NCI-H2029 treated with DMSO at 0.1 percent for 48 hours (cell line): ENCODE results near the gene VBP1.
A peak's percentile ranks its signal among the peaks of the same experiment; 100 is the strongest.
"Not testable (repeated sequence)": the region's sequence is repeated elsewhere in the genome, so short reads cannot be mapped to it uniquely, and the experiment has no call there.

Experiments
- DNase-seq: peaks from one replicate; lab custom pipeline; 2025; lab: John Stamatoyannopoulos, UW

VBP1 gene, protein sequence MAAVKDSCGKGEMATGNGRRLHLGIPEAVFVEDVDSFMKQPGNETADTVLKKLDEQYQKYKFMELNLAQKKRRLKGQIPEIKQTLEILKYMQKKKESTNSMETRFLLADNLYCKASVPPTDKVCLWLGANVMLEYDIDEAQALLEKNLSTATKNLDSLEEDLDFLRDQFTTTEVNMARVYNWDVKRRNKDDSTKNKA

DNA sequence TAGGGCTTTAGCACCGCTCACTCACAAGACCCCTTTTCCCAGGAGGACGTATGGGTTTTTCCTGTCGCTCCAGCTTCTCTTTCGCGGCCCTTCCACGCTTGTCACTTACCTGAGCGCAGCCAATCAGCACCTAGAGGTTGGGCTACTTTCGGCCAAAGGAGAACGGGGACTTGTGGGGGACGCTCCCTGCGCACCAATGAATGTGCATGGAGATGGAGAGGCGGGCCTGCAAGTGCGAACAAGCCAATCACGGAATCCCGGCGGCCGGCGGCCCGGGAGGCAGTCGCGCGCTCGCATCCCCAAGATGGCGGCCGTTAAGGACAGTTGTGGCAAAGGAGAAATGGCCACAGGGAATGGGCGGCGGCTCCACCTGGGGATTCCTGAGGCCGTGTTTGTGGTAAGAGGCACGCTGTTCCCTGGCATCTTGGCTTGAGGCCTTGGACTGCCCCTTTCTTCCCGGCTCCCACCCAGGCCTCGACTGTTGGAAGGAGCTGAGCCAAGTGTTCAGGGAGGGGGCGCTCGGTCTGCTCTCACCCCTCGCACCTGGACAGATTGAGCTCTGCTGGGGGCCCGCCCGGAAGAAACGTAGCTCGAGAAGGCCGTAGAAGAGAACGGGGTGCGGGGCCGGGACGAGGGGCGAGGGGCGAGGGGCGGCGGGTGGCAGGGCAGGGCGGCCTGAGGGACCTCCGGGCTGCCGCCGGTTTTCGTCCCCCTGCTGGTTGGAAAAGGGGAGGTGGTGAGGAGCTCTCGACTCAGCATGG lies at the start of gene VBP1:
Gene VBP1 (plus strand): TSS at position 282 of the 761 bp plus-strand sequence. CDS start 23 bp downstream, at position 305.
- DNase-seq: peak; percentile 72

DNA sequence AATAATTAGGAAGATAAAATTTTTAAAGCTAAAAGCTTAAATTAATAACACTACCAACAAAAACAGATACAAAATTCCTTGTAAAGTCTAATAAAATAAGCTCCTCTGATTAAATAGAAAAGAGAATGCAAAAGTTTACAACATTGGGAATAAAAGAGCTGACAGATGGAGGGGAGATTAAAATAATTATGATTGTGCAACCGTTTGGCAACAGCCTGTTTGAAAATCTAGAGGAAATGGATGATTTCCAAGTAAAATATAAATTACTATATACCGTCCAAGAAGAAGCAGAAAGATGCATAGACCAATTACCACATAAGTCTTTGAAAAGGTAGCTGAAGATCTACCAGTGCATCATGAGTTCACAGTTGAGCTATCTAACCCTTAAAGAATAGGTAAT lies 46.4 kb upstream of the VBP1 start:
- no peak for DNase-seq

DNA sequence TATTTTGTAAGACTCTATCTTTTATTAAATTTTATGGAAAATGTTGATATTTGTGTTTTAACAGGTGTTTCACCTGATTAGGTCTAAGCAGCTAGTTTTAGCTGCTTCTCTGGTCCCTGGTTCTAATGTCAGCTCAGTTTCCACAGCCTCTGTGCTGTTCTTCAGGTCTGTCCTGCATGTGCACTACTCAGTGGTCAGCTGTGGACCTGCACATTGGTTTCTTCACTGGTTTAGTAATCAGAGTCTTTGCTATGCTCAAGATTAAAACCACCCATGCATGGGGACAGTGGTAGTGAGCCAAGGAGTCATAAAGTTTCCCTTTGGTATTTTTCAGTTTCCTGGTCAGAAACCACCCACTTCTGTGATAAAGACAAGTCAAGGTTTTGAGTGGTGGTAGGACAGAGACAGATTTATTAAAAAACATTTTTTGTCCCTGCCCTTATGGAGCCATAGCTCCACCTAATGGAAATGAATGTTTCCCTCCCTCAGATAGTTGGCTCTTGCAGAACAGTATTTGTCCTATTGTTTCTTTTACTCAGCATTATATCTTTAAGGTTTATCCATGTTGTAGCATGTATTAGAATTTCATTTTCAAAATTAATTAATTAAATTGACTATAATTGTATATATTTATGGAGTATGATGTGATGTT lies 36.8 kb upstream of the VBP1 start:
- DNase-seq: no peak

DNA sequence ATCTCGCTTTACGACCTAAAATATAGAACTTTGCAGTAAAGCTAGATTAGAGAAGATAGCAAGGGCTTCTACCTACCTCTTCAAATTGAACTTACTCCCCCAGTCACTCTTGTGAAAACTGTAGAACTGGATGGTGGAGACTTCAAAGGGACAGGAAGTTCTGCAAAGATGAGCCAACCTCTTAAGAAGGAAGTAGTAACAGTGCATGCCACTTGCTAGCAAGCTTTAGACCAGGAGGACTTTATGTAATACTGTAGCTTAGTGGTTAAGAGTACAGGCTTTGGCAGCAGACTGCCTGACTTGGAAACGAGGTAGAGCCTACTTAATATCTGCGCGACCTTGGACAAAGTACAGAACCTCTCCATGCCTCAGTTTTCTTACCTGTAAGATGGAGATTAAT lies 27.5 kb upstream of the VBP1 start:
- DNase-seq: no peak

DNA sequence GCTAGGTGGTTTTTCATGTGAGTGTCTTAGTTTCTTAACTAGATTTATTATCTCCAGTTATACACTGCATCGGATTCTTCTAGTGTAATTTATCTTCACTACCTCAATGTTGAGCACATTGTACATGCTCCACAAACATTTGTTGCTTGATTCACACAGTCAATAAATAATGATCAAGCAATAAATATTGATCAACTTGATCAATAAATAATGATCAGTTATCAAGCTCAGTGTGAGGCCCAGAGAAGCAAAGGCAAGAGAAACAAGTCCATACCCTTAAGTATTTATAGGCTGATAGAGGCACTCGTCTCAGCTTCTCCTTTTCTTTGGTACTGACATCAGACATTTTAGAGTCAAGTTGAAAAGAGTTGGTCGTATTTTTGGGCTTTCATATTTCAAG lies 5.1 kb upstream of the VBP1 start:
- DNase-seq: no peak

DNA sequence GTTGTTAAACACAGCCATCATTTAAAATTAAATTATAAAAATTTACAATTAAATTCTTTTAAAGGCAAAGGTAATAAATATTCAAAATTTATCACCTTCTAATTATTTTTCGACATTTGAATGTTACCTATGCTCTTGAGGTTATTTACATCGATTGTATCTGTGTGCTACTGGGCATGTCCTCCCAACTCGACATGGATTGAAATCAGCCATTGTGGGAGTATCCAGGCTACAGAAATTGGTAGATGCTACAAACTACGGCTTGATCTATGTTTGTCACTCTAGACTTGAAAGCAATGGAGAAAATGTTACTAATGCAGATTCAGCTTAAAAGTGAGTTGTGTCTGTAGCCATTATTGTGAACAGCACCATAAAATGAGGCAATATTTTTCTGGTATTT lies 2.5 kb upstream of the VBP1 start:
- DNase-seq: no peak

DNA sequence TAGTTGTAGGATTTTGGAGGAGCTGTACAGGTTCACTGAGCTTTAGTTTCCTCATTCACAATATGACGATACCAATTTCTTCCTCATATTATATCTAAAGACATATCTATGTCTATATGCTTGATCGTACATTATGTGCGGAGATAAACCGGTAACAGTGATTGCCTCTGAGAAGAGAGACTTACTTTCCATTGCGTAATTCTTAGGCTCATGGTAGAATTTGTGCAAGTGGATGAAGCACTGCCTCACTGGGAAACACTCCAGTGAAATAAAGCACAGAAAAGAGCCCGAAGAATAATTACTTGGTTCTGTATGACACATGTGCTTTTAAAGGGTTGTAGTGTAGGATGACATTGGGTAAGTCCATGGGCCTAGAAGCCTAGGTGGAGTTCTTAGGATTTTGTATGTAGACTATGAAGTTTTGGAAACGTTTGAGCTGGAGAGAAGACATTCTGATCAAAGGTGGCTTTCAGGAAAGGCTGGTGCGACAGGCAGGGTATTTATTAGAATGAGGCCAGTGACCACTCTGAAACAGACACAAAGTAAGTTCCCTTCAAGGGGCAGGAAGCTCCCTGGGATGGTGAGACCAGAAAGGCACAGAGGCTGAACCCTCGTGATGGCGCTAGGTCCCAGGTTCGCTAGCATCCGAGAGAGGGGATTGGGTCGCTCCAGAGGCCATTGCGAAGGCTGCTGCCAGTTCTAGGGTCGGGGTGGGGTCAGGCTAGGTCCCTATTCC lies 649 bp upstream of the VBP1 start:
- DNase-seq: no peak

DNA sequence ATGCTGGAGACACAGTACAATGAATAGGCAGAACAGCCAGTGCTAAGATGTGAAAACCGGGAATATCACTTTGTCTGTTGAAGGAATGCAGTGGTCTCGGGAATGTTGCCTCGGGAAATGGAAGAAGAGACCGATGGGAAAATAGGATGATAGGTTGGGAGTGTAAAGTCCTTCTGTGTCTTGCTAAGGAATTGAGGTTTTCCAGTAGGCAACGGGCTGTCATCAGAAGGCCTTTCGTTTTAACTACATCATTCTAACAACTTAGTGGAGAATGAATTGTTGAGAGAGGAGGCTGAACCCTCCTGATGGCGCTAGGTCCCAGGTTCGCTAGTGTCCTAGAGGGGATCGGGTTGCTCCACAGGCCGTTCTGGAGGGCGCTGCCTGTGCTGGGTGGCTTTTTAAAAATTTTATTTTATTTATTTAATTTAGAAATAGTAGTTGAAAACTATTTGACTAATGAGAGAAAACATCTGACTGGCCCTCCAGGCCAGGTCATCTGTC lies 730 bp downstream of the VBP1 start:
- no peak for DNase-seq

DNA sequence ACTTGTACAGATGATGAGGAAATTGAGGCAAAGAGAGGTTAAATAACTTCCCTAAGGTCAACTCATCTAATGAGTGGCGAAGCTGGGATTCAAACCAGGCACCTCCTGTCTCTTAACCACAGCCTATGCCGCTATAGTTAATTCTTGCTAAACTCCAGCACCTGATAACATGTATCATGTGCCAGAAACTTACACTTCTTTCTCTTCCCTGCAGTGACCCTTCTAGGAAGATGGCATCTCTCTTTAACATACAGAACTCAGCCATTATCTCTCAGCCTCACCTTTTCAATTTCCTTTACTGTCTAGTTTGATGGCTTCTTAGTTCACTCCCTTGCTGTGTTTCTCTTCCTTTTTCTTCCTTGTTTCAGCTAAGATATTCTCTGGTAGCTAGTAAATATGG lies 2.5 kb downstream of the VBP1 start:
- DNase-seq: no peak

DNA sequence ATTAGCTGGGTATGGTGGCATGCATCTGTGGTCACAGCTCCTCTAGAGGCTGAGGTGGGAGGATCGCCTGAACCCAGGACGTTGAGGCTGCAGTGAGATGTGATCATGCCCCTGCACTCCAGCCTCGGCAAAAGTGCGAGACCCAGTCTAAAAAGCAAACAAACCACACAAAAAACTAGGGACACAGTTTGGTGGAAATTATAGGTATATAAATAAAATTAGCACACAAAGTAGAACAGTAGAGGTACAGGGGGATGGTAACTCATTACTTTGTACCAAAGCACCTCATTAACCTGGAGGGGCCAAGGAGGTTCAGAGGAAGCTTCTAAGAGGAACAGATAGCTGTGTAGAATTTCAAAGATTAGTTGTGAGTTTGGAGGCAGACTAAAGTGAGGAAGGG lies 5.1 kb downstream of the VBP1 start:
- no peak for DNase-seq

DNA sequence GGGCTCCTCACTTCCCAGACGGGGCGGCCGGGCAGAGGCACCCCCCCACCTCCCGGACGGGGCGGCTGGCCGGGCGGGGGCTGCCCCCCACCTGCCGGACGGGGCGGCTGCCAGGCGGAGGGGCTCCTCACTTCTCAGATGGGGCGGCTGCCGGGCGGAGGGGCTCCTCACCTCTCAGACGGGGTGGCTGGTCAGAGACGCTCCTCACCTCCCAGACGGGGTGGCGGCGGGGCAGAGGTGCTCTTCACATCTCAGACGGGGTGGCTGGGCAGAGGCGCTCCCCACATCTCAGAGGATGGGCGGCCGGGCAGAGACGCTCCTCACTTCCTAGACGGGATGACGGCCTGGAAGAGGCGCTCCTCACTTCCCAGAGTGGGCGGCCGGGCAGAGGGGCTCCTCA lies 7.5 kb downstream of the VBP1 start:
- DNase-seq: not testable (repeated sequence)

DNA sequence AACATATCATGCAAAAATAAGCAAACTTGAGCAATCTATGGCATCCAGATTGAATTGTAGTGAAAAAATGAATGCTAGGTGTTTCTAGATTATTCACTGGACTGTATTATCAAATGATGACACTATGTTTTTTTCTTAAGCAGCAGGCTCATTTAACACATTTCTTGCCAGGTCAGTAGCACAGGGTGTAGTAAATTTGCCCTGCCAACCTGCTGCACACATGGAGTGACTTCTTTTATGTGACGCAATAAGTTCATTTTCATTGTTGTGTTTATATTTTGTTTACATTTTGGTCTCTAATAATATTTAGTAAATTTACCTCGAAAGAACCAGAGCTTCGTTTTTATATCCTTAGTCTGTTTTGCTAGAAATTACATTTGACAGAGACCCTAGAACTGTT lies 9.5 kb downstream of the VBP1 start:
- no peak for DNase-seq

DNA sequence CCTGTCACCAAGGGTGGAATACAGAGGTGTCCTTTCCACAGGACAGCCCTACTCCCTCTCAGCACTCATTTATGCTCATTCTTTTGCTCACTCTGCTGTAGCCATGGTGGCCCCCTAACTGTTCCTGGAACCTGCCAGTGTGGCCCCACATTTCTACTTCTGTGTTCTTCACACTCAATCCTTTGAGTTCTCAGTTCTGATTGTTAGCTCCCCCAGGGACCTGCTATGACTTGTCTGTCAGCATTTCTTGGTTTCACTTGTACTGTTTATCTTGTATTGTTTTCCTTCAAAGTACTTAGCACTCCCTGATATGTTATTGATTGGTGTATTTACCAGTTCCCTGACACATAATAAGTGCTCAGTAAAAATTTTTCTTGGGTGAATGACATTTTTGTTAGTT lies 14.9 kb downstream of the VBP1 start:
- no peak for DNase-seq

DNA sequence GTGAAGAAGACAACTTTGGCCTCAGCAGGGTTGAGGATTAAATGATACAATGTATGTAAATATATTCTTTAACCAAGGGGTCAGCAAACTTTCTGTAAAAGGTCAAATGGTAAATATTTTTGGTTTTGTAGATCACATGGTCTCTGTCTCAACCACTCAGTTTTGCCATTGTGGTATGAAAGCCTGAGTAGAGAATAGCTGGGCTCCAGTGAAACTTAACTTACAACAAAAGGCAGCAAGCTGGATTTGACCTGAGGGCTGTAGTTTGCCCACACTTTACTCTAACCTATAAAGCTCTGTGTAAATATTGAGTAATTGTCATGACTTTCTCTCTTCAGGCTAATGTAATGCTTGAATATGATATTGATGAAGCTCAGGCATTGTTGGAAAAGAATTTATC lies 19.6 kb downstream of the VBP1 start:
- no peak for DNase-seq

DNA sequence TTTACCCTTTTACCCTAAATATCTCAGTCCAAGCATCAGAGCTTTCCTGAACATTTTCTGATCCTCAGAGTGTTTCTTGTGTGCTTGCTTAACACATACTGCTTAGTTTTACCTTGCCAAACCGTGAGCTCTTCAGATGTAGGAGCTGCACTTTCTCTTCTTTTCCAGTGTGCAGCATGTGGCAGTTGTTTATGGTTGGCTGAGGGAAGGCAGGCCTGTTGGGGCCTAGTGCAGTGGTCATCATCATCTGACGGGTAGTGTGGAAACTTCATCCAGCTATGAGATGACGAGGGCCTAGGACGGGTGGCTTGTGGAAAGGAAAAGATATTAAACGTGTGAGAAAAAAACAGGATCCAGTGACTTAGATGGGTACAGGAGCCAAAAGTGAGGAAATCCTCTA lies 21.5 kb downstream of the VBP1 start:
- DNase-seq: no peak

DNA sequence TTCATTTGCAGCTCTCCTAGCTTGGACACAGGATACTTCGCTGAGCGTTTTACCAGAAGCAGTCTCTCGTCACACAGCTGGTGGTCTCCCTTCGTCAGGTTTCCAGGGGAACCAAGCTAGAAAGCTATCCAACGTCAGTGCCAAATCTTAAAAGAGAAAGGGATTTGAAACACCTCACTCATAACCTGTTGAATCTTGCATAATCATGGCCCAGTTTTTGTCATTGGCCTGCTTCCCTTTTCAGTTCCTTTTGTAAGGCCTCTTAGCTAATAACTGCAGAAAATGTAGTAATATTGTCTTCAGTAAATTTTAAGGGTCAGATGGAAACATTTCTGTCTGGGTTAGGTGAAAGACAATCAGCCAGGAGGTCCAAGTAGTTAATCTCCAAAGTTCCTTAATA lies 26.0 kb downstream of the VBP1 start:
- DNase-seq: no peak

DNA sequence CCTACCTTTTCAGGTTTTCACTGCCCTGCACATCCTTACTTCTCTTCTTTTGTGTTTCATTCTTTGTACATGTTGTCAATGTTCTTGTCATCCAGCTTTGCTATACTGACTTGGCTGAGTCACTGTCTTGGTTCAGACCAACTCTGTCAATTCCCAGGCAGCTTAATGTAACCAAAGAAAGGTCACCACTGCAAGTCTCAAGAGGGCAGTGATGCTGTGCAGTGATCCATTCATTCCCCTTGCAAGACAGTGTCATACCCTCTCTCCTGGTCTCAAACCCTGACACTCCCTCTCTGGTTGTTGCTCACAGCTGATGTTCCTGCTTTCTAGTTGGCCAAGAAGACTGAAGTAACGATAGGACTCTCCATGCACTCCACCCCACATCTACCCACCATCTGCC lies 30.5 kb downstream of the VBP1 start:
- no peak for DNase-seq

DNA sequence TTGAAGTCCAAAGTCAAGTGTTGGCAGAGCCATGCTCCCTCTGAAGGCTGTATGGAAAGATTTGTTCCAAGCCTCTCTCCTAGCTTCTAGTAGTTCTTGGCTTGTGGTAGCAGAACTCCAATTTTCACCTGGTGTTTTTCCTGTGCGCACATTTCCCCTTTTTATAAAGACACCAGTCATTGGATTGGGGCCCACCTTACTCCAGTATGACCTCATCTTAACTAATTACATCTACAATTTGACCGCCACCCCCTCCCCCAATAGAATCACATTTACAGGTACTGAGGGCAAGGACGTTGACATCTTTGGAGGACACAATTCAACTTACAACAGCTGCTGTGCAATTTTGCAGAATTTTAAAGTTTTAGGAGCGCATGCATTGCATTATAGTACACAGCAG lies 31.2 kb downstream of the VBP1 start:
- DNase-seq: no peak

DNA sequence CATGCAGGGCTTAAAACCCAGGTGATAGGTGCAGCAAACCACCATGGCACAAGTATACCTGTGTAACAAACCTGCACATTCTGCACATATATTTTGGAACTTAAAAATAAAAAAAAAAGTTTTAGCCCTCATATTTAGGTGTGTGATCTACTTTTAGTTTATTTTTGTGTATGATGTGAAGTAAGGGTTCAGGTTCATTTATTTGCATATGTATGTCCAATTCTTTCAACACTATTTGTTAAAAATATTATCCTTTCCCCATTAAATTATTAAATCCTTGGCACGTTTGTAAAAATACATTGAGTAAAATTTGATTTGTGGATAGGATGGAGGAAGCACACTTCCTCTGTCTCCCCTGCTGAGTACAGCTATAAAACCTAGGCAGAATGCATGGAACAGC lies 35.1 kb downstream of the VBP1 start:
- DNase-seq: no peak

DNA sequence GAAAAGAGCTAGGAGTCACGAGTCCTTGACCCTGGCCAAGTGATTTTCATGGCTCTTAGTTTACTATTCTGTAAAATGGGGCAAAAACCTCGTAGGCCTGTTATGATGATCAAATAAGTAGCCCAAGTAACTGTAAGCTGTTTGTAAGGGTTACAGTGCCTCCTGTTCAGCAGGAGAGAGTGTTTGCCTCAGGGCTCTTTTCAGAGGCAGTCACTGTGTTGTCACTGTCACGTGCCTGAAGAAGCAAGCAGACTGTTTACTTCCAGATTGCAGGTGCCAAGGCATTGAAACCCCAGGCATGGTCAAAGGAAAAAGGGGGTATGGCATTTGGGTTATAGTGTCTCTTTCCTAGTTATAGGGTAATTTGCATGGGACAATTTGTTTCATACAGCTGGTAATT lies 43.5 kb downstream of the VBP1 start:
- DNase-seq: no peak

DNA sequence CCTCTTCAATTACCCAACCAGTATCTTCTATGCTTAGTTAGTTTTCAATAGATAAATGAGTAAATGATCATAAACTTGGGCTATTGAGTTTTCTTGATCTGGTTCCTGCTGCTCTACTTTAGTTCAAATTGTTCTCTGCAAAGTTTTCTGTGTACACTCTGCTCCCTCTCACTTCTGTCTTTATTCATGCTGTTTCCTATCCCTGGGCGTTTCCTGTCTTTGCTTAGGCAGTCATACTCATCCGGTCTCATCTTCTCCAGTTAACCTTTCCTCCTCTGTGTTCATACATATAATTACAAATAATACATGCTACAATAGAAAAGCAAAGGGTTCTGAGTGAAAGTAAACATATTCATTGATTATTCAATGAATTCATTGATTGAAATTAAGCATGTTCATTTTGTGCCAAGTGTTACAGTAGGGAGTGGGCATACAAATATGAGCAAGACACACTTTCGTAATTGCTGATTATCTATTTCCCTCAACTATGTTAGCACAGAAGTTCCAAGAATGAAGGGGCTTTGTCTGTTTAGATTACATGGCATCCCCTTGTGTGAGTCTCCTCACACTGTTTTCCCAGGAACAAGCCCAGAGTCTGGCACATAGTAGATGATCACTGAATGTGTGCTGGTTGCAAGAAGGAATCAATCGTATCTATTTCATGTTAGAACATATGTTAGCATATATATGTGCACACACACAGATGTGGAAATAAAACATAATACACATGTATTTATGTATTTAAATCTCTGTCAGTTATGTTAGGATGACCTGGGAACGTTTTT lies 46.9 kb downstream of the VBP1 start:
- DNase-seq: no peak
